GM06990 (cell line): Measurements from ENCODE around the gene AIP.

Experiments used
- DNase-seq: peaks from one replicate; pipeline ENCODE4 v3.0.0-alpha.2; 2011; ENCODE audit not compliant: insufficient read length; ENCODE audit errors: extremely low read depth
- H3K27me3 ChIP-seq: replicated peaks from 2 replicates; pipeline ENCODE4 v1.6.0; 2011; ENCODE audit warnings: low read length; ENCODE audit not compliant: control insufficient read depth, insufficient read depth
- H3K36me3 ChIP-seq: 2 replicates; pipeline ENCODE4 v1.5.1; 2011; ENCODE audit warnings: low read length; ENCODE audit not compliant: control insufficient read depth, insufficient read depth
- H3K4me3 ChIP-seq: replicated peaks from 2 replicates; pipeline ENCODE4 v1.5.1; 2011; ENCODE audit warnings: low read depth, mild to moderate bottlenecking, control low read depth, low read length
- CTCF ChIP-seq: IDR thresholded peaks from 2 replicates; pipeline ENCODE4 v1.5.1; 2011; ENCODE audit warnings: low read length, control low read depth, mild to moderate bottlenecking, inconsistent platforms; ENCODE audit not compliant: insufficient read depth, poor library complexity, severe bottlenecking

Gene AIP

GRCh38 chr11:67440229-67441097 lies 42.4 kb upstream of the AIP start:
- DNase-seq: no peak
- H3K27me3 ChIP-seq: no peaks in the 10 kb centered on the region
- peaks cover 11% of the 10 kb centered on the region for H3K36me3 ChIP-seq
- no peak overlapping the region for H3K4me3 ChIP-seq
- TF ChIP-seq CTCF: no peak

GRCh38 chr11:67441098-67441563 lies 41.7 kb upstream of the AIP start:
- no peak overlapping the region for H3K4me3 ChIP-seq
- H3K36me3 ChIP-seq: peaks cover 4% of the 10 kb centered on the region
- no peak for TF ChIP-seq CTCF
- DNase-seq: no peak
- no peaks in the 10 kb centered on the region for H3K27me3 ChIP-seq

GRCh38 chr11:67441731-67442351 lies 41.0 kb upstream of the AIP start:
- no peak for TF ChIP-seq CTCF
- H3K36me3 ChIP-seq: peaks cover 3% of the 10 kb centered on the region; the same call in 1 of the 2 replicates
- H3K27me3 ChIP-seq: no peaks in the 10 kb centered on the region
- no peak for DNase-seq
- H3K4me3 ChIP-seq: no peak overlapping the region

- TF ChIP-seq CTCF: no peak
- peak overlapping the region; percentile 53 for H3K4me3 ChIP-seq
- DNase-seq: no peak
Observed at GRCh38 chr11:67442504-67443404, 40.1 kb upstream of the AIP start.

GRCh38 chr11:67445515-67445914 lies 37.3 kb upstream of the AIP start:
- H3K36me3 ChIP-seq: no peaks in the 10 kb centered on the region
- H3K27me3 ChIP-seq: no peaks in the 10 kb centered on the region
- no peak for TF ChIP-seq CTCF
- H3K4me3 ChIP-seq: no peak overlapping the region
- no peak for DNase-seq

More at GRCh38 chr11:67442504-67443404, 40.1 kb upstream of the AIP start:
- peaks cover 3% of the 10 kb centered on the region; the same call in 1 of the 2 replicates for H3K36me3 ChIP-seq
- H3K27me3 ChIP-seq: no peaks in the 10 kb centered on the region
